Right lobe of liver (tissue), 4 donors: ENCODE data around the gene SLC9A3.

Experiments used
- CTCF ChIP-seq, 4 donors: fragments of 200-600 bp in 3 of 4; fragments of 450-650 bp in 1 of 4; IDR thresholded peaks; one replicate each; pipeline versions ENCODE4 v1.5.1 to v1.8.0; 2016 to 2022; ENCODE audit warnings: antibody characterized with exemption in 4 of 4, mild to moderate bottlenecking in 2 of 4
- POLR2A ChIP-seq: fragments of 450-650 bp; IDR thresholded peaks from one replicate; pipeline ENCODE4 v1.6.1; 2017; ENCODE audit warnings: antibody characterized with exemption, mild to moderate bottlenecking
- donor health status: DM: no; HTN: no; CAD: no.
- donor health status: DM: no; HTN: no; CAD: no.
- donor health status: DM: no; HTN: yes; CAD: no.

DNA sequence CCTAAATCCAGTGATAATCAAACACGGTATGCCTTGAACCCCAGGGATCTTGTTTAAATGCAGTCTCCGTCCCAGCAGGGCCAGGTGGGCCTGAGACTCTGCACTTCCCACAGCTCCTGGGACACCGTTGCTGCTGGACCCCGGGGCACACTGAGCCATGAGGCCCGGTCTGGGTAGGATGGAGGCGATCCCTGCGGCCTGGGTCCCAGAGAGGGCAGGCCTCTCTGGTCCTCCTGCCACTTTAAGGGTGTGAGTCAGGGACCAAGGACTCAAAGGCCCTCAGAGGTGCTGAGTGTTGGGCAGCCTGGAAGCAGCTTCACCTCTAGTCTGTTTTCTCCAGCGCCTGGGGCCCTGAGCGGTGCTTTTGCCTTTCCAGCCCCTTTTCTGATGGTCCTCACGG lies 34.1 kb upstream of the SLC9A3 start:
- TF ChIP-seq CTCF (IDR thresholded peaks at IDR 0.05) (no peak), POLR2A (no peak)
